Endothelial cell of umbilical vein (primary cell): ENCODE measurements around the gene SEMA6C. TPM values are rescaled to one million over a fixed set of nuclear protein-coding genes. Genes with fewer than 3 reads are reported as not detected.

ENCODE experiments used
- BruUV-seq: library from RNA; stranded (reverse); fragments of 400-500 nt; replicated peaks from 2 replicates; lab custom pipeline; 2021; lab: Mats Ljungman, UMichigan
- CTCF ChIA-PET: fragments of 300-600, 350-600 bp; sonication (Branson Sonifier 250); formaldehyde crosslinking; loops from one replicate; lab custom pipeline; 2021; ENCODE audit warnings: antibody characterized with exemption, inconsistent platforms; lab: Charles Lee
- POLR2A ChIA-PET: fragments of 300-600, 350-600 bp; sonication (Branson Sonifier 250); formaldehyde crosslinking; loops from one replicate; lab custom pipeline; 2021; ENCODE audit warnings: antibody characterized with exemption, inconsistent platforms; lab: Charles Lee
- DNase-seq: peaks from one replicate; pipeline ENCODE4 v3.0.0-alpha.2; 2011; ENCODE audit warnings: low read depth, low spot score
- FAIRE-seq: peaks from 2 replicates; lab custom pipeline; 2011; peaks lifted over from hg19 to GRCh38; lab: Jason Lieb, UNC
- H2AFZ ChIP-seq: 2 replicates; pipeline ENCODE4 v1.6.0; 2012; ENCODE audit warnings: low read depth, low read length, control low read depth, inconsistent platforms
- H3K27ac ChIP-seq: 2 replicates; pipeline ENCODE4 v1.5.1; 2011; ENCODE audit warnings: low read depth, mild to moderate bottlenecking, control low read depth, low read length, moderate library complexity; ENCODE audit not compliant: insufficient read depth
- H3K27me3 ChIP-seq, 2 experiments: 2 replicates each; pipeline versions ENCODE4 v1.6.0 to v1.6.1; 2011; ENCODE audit warnings: low read length in 2 of 2, mixed read lengths in 1 of 2; ENCODE audit not compliant: control insufficient read depth in 2 of 2, insufficient read depth in 2 of 2
- H3K36me3 ChIP-seq, 2 experiments: 2 replicates in 1 of 2; 3 replicates in 1 of 2; pipeline ENCODE4 v1.5.1; 2011; ENCODE audit warnings: low read length in 2 of 2, mild to moderate bottlenecking in 1 of 2, moderate library complexity in 1 of 2; ENCODE audit not compliant: control insufficient read depth in 2 of 2, insufficient read depth in 2 of 2; ENCODE audit errors: extremely low read depth in 1 of 2
- H3K4me1 ChIP-seq: 3 replicates; pipeline ENCODE4 v1.5.1; 2011; ENCODE audit warnings: mild to moderate bottlenecking, low read length; ENCODE audit not compliant: control insufficient read depth, insufficient read depth; ENCODE audit errors: extremely low read depth
- H3K4me2 ChIP-seq: 2 replicates; pipeline ENCODE4 v1.6.1; 2011; ENCODE audit warnings: low read length, control low read depth, mixed read lengths; ENCODE audit not compliant: insufficient read depth
- H3K4me3 ChIP-seq, 3 experiments: fragments of 200-600 bp in 1 of 3; sonication (generic), shearing (Covaris generic) in 1 of 3; replicated peaks in 1 of 3; 2 replicates each; pipeline ENCODE4 v1.5.1; 2011 to 2016; ENCODE audit warnings: control low read depth in 3 of 3, low read length in 3 of 3, mild to moderate bottlenecking in 2 of 3, inconsistent platforms in 1 of 3, low read depth in 1 of 3, moderate library complexity in 1 of 3; ENCODE audit not compliant: insufficient read depth in 1 of 3
- H3K79me2 ChIP-seq: 2 replicates; pipeline ENCODE4 v1.6.0; 2012; ENCODE audit warnings: low read length, inconsistent platforms; ENCODE audit not compliant: control insufficient read depth, insufficient read depth
- H3K9ac ChIP-seq: replicated peaks from 2 replicates; pipeline ENCODE3; 2011; ENCODE audit warnings: low read length, control low read depth; ENCODE audit not compliant: insufficient read depth; ENCODE audit errors: extremely low read depth
- H3K9me1 ChIP-seq: replicated peaks from 3 replicates; pipeline ENCODE4 v1.6.0; 2011; ENCODE audit warnings: mild to moderate bottlenecking, low read length; ENCODE audit not compliant: control insufficient read depth, insufficient read depth; ENCODE audit errors: extremely low read depth
- H3K9me3 ChIP-seq: replicated peaks from 2 replicates; pipeline ENCODE4 v1.5.1; 2012; ENCODE audit warnings: low read length, inconsistent platforms; ENCODE audit not compliant: control insufficient read depth, insufficient read depth
- H4K20me1 ChIP-seq: replicated peaks from 2 replicates; pipeline ENCODE3; 2011; ENCODE audit warnings: mild to moderate bottlenecking, low read length; ENCODE audit not compliant: control insufficient read depth, insufficient read depth; ENCODE audit errors: extremely low read depth
- CTCF ChIP-seq, 2 donors: IDR thresholded peaks; 1 replicate in 1 of 2; 2 replicates in 1 of 2; pipeline ENCODE4 v1.5.1; 2011; ENCODE audit warnings: low read length in 2 of 2, mild to moderate bottlenecking in 2 of 2, moderate library complexity in 2 of 2, control low read depth in 1 of 2, inconsistent platforms in 1 of 2, low read depth in 1 of 2; ENCODE audit not compliant: insufficient read depth in 1 of 2; ENCODE audit errors: extremely low read depth in 1 of 2
- EZH2 ChIP-seq: IDR thresholded peaks from 2 replicates; pipeline ENCODE4 v1.6.1; 2012; ENCODE audit warnings: borderline replicate concordance, low read depth, mild to moderate bottlenecking, moderate library complexity, low read length, inconsistent platforms; ENCODE audit not compliant: severe bottlenecking
- FOS ChIP-seq: IDR thresholded peaks from 2 replicates; pipeline ENCODE4 v1.6.1; 2011; ENCODE audit warnings: mild to moderate bottlenecking, low read length, moderate library complexity, borderline replicate concordance; ENCODE audit not compliant: insufficient read depth
- GATA2 ChIP-seq: IDR thresholded peaks from 2 replicates; pipeline ENCODE4 v1.7.0; 2011; ENCODE audit warnings: low read depth, mild to moderate bottlenecking, moderate library complexity, mixed read lengths, low read length; ENCODE audit not compliant: insufficient read length, insufficient read depth
- JUN ChIP-seq: IDR thresholded peaks from 2 replicates; pipeline ENCODE4 v1.6.1; 2011; ENCODE audit warnings: borderline replicate concordance, low read depth; ENCODE audit not compliant: insufficient read length, insufficient read depth
- MAX ChIP-seq: IDR thresholded peaks from 2 replicates; pipeline ENCODE4 v1.6.1; 2011; ENCODE audit not compliant: insufficient read depth, insufficient read length
- MYC ChIP-seq: IDR thresholded peaks from one replicate; pipeline ENCODE4 v1.6.1; 2011; ENCODE audit warnings: mild to moderate bottlenecking, low read depth, low read length
- POLR2A ChIP-seq: IDR thresholded peaks from 2 replicates; pipeline ENCODE4 v1.6.1; 2012; ENCODE audit warnings: low read depth, mild to moderate bottlenecking, control low read depth, low read length
- POLR2AphosphoS5 ChIP-seq: IDR thresholded peaks from 2 replicates; pipeline ENCODE4 v1.6.1; 2012; ENCODE audit warnings: low read depth, mild to moderate bottlenecking, control low read depth, low read length, moderate library complexity; ENCODE audit not compliant: insufficient read depth
- dilution Hi-C: fragments of 300-500 bp; cut with MboI; formaldehyde crosslinking; loops from one replicate; pipeline ENCODE4 v1.15.0; 2019; ENCODE audit warnings: low sequenced_read_pairs; ENCODE audit not compliant: extremely low pct_ligation_motif_present
- intact Hi-C: fragments of 100-400 bp; cut with micrococcal nuclease; formaldehyde crosslinking; loops from one replicate; pipeline ENCODE4 v1.10.0; 2022
- polyA plus RNA-seq, 4 experiments: library from polyadenylated mRNA; depleted of rRNA in 3 of 4; stranded (reverse) in 3 of 4; unstranded in 1 of 4; fragments of >200 nt; gene quantifications; 2 replicates each; pipeline versions ENCODE4 v1.2.1 to v1.2.3, GENCODE V29; 2011 to 2012; ENCODE audit warnings: missing spikeins in 1 of 4
- total RNA-seq: library from RNA; stranded (reverse); gene quantifications from 2 replicates; pipeline ENCODE4 v1.2.3, GENCODE V29; 2021

SEMA6C gene
- total and polyA plus RNA-seq, 2 donors (not counting 3 experiments of a cell fraction or from before 2014, with no cell fraction given): 53.0 to 71.9 TPM

- H3K4me3 ChIP-seq: no peak overlapping the region
- CTCF ChIA-PET: interaction anchor here (0.5 to 11.7 kb wide), 13 partner anchors 8 to 187 kb away, joined by 3 to 623 read pairs (median 3); partner anchors contain the start of genes C1orf56, GABPB2 and TMOD4
- H3K36me3 ChIP-seq: peaks cover 2 to 16% of the 10 kb centered on the region in 2 experiments
- TF ChIP-seq MYC (no peak), EZH2 (no peak), CTCF (IDR thresholded peaks at IDR 0.05; ENCODE audit: extremely low read depth in 1 of 2, insufficient read depth in 1 of 2, low read depth in 1 of 2, low read length in 2 of 2) (no peak), POLR2AphosphoS5 (no peak), FOS (no peak), JUN (no peak), MAX (no peak), POLR2A (no peak), GATA2 (no peak)
- H3K27ac ChIP-seq: no peak overlapping the region
- H4K20me1 ChIP-seq: no peaks in the 10 kb centered on the region
- dilution Hi-C loops (no loop called here), intact Hi-C loops (no loop called here)
- H3K4me1 ChIP-seq: peaks cover 18% of the 10 kb centered on the region
- POLR2A ChIA-PET: interaction anchor here (3.0 kb wide), 1 partner anchor 57 kb away, joined by 16 read pairs; no protein-coding TSS in a partner anchor
- H3K9me3 ChIP-seq: no peaks in the 10 kb centered on the region
- no peak overlapping the region for H3K4me2 ChIP-seq
- H3K27me3 ChIP-seq: no peaks in the 10 kb centered on the region
- H3K9me1 ChIP-seq: no peaks in the 10 kb centered on the region
- H2AFZ ChIP-seq: no peak overlapping the region
- no peak overlapping the region for H3K9ac ChIP-seq
- FAIRE-seq: no peak
- no peaks in the 10 kb centered on the region for H3K79me2 ChIP-seq
- DNase-seq: no peak
- no TSS peak for BruUV-seq
Observed at GRCh38 chr1:151157067-151157531, 10.7 kb upstream of the SEMA6C start.
